Ammon's horn (tissue), 1 donor: Measurements from ENCODE around the gene NR1H3.

ENCODE experiments used
- DNase-seq: peaks from one replicate; pipeline ENCODE4 v3.0.0-alpha.2; 2016; ENCODE audit warnings: low spot score

NR1H3 gene

DNA sequence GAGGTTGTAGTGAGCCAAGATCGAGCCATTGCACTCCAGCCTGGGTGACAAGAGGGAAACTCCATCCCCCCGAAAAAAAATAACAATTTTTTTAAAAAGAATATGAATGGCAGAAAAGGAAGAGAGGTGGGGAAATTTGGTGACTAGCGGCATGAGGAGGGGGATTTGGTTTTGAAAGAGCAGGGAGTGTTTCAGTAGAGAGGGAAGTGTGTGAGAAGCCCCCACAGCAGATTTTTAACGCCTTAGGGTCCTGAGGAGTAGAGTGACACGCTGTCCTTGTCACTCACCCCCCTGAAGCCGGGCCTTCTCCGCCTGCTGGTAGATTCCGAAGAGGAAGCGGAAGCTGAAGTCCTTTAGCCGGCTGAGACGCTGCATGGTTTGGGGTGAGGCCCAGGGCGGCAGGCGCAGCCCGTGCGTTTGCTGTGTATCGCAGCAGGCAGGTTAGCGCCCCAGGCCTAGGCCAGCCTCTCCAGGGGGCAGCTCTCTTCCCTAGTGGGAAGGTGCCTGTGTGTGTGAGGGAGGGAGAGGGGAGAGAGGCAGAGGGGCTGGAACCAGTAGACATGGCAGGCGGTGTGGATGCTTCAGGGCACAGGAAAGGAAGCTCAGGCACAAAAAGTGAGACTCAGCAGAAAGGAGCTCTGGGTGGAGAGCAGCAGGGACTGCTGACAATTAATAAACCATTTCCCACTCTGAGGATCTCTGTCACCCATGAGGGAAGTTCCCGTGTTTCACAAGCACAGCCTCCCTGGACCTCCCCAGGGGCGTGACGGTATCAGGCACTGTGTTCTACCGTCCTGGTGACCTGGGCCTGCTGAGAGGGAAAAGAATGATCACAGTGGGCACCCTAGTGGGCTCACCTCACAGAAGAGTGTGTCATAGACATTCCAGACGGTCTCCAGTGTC is 13.1 kb upstream of the NR1H3 start:
- no peak for DNase-seq

DNA sequence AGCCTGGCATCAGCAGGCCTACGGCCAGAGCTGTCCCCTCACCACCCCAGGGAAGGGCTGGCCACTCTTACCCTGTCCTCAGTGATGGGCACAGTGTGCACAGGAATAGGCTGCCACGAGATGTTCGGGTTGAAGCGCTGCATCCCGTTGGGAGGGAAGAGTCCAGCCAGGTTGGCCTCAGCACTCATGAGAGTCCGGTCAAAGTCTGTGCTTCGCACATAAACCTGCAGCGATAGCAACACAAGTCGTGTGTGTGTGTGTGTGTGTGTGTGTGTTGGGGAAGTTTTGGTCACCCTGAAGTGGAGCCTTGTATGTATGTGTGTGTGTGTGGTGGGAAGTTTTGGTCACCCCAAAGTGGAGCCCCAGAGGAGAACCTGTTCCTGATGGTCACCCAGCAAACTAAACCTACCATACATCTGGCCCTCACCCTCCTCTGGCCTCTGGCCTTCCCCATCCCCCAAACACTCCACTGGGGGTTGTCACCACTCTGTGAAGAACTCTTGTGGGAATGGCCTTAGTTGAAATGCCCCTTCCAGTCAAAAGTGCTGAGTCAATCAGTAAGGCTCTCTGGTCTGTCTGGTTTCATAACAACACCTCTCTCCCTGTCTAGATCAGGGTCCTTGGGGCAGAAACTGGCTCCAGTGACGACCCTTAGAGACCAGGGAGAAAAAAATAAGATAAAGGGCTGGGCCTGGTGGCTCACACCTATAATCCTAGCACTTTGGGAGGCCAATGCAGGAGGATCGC is 12.0 kb upstream of the NR1H3 start:
- DNase-seq: no peak

DNA sequence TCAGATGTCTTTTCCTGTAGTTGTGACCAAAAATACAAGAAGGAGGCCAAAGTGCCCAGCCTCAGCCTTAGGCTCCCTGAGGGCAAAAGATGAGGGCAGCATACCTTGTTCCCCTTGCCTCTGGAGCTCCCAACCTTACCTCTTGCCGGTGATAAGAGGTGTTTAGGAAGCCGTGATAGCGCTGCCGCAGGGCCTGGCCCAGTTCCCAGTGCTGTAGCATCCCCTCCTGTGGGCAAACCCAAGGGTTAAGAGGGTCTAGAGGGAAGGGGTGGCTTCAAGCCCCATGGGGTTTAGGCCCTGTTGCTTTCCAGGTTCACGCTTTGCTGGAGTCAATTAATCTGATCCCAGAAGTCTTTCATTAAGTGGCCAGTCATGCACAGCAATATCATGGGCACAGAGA is 10.3 kb upstream of the NR1H3 start:
- DNase-seq: no peak

DNA sequence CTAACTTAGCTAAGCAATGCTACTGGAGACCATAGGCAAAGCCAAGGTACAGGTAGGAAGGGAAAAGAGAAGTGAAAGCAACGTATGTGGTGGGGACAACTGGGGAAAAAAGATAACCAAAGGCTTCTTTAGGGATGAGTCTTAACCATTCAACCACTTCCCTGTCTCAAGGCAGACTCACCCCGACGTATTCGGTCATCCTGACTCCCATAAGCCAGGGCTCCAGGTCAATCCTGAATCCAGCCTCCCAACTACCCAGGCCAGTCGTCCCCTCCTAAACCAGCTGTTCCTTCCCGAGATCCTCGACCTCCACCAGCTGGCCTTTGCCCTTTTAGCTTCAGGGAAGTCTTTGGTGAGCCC is 9.5 kb upstream of the NR1H3 start:
- no peak for DNase-seq

DNA sequence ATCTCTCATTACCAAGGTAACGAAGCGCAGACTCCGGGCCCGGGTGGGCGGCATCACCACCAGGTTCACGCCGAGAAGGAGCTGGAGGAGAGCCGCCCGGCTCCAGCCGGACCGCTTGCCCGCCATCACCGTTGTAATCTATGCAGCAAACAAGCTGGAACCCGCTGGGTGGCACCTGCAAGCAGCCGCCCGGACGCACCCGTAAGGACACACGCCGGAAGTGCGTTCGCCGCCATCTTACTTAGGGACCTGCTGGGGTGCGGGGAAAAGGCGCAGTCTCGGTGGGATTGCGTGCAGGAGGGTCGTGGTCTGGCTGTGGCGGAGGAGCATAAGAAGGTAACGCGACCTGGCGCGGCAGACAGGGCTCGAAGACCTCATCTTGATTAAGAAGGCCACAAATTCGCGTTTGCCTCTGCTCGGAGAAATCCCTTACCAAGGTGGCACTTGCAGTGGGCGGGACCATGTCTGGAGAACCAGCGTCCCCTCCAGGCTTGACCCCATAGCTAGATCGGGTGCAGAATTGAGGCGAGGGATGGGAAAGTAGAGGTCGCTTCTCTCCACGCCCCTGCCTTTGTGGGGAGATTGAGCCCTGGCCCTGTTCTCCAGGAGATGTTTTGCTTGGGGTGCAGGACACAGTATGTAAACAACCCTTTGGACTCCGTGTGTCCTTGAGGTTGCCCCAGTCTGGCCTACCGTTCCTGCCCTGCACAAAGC is 9.0 kb upstream of the NR1H3 start, which contains the start of gene ACP2:
ACP2 (minus strand) TSS at position 151 of the 714 bp plus-strand sequence; CDS start at position 126, 25 bp downstream.
- DNase-seq: peak; percentile 95

DNA sequence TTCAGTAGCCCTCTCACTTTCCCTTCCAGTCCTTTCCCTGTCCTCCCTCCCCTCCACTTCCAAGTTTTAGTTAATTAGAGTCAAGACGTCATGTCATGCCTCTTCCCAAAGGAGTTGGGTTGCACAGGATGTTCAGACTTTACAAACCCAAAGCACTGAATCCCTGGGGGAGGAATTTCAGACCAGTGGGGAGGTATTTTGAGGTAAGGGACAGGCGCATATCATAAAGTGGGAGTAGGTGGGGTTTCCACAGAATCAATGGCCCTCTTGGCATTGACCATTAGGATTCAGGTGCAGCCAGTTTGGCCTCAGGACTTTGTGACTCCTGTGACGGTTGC is 8.4 kb upstream of the NR1H3 start:
- no peak for DNase-seq

DNA sequence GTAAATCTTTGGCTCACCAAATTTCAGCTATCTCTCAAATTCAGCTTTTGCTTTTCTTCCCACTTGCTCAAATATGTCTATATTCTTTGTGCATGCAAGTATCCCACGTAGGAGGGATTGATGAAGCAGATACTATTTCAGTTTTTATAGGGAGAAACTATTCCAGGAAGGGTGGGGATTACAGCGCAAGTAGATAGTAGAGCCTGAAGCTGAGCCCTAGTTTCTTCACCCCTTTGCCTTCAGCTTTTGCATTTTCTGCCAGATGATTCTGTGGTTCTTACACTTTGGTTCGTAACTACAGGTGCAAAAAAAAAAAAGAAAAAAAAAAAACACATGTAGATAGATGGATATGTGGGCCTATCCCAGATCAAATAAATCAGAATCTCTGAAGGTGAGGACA is 6.0 kb upstream of the NR1H3 start:
- no peak for DNase-seq

DNA sequence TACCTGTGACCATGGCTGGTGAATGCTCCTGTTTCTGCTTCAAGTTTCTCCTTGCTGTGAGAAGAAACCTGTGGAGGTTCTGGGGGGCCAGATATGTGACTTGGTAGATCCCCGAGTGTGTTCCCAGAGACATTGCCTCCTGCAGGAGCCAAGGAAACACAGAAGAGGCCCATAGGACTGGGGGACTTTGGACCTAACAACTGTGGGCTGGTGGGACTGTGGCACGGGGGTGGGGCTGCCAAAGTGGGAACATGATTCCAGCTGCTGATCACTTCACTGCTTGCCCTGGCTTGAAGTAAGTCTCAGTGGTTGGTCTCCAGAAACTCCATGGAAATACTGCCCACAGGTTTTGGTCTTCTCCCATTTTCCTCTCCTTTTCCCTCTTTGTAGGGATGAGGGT is 4.1 kb upstream of the NR1H3 start:
- no peak for DNase-seq

DNA sequence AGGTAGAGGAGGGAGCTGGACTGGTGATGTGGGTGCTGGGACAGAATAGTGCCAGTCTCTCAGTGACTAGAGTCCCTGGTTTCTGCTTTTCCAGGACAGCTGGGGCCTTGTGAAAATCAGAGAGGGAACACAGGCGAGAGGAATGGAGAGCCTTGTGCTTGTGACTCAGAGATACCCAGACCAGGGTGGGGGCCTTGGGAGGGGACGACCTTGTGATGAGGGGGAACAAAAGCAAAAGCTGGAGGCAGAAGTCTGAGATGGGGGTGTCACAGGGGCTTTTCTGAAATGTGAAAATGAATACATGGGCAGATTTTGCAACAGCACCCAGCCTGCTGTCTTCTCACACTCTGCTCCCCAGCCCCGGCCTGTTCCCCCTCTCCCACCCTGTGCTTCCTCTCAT is 3.4 kb upstream of the NR1H3 start:
- DNase-seq: no peak

DNA sequence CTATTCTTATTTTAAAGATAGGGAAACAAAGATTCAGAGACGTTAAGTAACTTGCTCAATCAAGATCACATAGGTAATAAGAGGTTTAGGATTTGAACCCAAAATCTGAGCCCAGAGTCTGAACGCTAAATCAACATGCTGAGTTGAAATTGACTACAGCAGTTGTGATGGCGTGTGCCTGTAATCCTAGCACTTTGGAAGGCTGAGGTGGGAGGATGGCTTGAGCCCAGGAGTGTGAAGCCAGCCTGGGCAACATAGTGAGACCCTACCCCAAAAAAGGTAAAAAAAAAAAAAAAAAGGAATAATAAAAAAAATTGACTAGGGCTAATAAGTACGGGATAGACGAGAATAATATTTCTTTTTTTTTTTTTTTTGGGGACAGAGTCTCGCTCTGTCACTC is 1.4 kb upstream of the NR1H3 start:
- no peak for DNase-seq

DNA sequence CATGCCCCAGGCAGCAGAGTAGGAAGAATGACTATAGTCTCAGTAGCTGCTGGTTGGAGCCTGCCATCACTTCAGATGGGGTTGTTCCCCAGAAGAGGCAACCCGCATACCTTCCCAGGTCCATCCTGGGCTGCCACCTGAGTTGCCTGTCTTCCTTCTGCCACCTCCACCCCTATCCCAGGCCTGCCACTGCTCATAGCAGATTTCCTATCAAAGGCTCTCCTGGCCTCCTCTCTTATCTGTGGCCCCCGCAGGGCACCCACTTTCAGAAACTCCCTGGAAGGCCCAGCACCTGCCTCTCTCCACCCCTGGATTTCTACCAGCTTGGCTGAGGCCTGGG is 649 bp upstream of the NR1H3 start:
- no peak for DNase-seq

DNA sequence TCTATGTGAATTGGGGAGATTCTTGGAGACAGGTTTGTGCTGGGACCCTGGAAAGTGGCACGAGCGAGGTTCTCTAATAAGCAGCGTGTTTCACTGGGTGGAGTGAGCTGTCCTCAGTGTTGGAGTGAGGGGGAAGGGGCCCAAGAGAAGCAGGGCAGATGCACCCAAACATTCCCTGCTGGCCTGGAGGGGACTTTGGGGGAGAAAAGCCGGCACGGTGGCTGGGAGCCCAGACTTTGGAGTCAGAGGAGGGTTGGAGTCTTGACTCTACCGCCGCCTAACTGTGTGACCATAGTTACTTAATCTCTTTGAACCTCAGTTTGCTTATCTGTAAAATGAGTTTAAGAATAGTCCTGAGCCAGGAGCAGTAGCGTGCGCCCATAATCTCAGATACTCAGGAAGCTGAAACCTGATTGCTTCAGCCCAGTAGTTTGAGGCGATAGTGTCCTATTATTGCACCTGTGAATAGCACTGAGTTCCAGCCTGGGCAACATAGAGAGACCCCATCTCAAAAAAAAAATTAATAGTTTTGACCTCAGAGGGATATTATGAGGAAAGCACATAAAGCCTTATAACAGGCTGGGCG is 614 bp downstream of the NR1H3 start:
- no peak for DNase-seq

DNA sequence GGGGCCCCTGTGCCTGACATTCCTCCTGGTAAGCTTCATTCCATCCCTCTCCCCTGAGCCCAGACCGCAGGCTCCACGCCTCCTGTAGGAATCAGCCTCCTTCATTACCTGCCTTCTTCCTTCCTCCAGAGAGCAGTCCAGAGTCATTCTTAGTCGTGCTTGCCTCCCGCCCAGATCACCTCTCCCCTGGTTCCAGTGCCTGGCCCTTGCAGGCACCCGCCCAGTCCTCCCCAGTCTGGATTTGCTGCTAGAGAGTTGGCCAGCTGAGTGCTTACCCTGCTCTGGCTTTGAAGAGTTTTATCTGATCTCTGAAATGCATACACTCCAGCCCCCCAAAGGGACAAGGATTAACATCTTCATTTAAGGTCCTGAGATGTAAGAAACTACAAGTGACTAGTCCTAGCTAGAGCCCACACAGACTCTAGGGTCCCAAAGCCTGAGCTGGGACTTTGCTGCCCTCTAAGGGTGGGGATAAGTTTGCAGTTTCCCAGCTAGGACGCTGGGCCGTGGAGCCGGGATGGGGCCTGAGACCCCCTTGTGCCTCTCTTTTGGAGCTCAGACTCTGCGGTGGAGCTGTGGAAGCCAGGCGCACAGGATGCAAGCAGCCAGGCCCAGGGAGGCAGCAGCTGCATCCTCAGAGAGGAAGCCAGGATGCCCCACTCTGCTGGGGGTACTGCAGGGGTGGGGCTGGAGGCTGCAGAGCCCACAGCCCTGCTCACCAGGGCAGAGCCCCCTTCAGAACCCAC is 1.6 kb downstream of the NR1H3 start:
- DNase-seq: peak; percentile 45

DNA sequence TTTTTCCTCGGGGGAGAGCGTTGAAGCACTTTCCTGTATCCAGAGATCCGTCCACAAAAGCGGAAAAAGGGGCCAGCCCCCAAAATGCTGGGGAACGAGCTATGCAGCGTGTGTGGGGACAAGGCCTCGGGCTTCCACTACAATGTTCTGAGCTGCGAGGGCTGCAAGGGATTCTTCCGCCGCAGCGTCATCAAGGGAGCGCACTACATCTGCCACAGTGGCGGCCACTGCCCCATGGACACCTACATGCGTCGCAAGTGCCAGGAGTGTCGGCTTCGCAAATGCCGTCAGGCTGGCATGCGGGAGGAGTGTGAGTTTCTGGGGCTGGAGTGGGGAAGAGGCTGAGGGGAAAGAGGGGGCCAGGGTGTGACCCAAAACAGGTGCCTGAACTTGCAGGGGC is 2.6 kb downstream of the NR1H3 start:
- DNase-seq: no peak

DNA sequence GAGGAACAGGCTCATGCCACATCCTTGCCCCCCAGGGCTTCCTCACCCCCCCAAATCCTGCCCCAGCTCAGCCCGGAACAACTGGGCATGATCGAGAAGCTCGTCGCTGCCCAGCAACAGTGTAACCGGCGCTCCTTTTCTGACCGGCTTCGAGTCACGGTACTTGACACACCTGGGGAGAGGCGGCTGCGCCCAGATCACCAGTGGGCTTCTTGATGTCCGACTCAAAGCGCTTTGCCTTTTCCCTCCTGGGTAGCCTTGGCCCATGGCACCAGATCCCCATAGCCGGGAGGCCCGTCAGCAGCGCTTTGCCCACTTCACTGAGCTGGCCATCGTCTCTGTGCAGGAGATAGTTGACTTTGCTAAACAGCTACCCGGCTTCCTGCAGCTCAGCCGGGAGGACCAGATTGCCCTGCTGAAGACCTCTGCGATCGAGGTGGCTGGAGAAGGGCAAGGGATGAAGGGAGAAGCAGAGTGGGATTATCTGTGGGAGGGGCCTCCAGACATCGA is 3.5 kb downstream of the NR1H3 start:
- DNase-seq: no peak

DNA sequence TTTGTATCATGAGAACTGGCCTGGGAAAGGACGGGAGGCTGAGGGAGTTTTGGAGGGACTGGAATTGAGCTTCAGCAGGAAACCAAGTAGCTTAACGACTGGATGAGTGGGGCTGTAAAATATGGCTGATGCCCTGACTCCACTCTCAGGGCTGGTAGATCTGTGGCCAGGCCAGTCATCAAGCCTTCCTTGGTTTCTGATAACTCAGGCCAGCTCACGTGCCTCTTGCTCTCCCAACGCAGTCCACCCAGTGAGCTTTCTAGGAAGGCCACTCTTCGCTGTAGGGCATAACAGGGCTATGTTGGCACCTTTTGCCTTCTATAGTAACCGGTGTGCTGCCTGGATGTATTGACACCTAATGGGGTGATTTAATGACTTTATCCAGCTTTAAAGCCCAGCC is 6.3 kb downstream of the NR1H3 start:
- no peak for DNase-seq

DNA sequence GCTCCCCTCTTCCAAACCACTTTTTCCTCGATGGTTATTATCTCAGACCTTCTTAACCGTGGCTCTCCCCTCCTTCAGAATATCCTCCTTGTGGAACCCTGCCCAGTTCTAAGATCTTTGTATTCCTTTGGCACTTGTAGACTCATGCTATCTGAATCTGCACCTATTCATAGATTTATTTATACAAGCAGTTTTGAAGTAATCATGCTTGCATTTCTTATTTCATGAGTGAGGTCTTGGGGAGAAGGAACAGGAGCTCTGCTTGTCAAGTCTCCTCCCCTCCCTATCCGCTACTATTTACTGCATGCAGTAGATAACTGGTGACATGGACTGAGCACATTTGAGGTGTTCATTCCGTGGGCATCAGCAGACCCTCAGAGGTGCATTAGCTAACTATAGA is 6.7 kb downstream of the NR1H3 start:
- no peak for DNase-seq

DNA sequence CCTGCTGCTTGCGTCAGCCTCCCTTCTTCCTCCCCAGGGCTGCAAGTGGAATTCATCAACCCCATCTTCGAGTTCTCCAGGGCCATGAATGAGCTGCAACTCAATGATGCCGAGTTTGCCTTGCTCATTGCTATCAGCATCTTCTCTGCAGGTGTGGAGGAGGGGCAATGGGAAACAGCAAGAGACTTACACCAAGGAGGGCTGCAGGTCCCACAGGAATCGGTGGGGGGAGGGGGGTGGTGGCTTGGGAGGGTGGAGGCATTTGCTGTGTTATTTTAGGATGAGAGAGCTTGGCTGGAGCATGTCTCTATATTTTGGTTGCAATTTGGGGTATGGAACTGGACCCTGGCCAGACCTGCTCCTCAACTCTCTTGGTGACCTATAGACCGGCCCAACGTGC is 10.1 kb downstream of the NR1H3 start:
- no peak for DNase-seq

DNA sequence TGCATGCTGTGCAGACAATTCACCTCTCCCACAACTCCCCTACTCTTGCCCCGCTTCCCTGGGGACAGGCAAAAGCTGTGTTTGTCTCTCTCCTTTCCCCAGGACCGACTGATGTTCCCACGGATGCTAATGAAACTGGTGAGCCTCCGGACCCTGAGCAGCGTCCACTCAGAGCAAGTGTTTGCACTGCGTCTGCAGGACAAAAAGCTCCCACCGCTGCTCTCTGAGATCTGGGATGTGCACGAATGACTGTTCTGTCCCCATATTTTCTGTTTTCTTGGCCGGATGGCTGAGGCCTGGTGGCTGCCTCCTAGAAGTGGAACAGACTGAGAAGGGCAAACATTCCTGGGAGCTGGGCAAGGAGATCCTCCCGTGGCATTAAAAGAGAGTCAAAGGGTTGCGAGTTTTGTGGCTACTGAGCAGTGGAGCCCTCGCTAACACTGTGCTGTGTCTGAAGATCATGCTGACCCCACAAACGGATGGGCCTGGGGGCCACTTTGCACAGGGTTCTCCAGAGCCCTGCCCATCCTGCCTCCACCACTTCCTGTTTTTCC is 10.7 kb downstream of the NR1H3 start:
- no peak for DNase-seq

DNA sequence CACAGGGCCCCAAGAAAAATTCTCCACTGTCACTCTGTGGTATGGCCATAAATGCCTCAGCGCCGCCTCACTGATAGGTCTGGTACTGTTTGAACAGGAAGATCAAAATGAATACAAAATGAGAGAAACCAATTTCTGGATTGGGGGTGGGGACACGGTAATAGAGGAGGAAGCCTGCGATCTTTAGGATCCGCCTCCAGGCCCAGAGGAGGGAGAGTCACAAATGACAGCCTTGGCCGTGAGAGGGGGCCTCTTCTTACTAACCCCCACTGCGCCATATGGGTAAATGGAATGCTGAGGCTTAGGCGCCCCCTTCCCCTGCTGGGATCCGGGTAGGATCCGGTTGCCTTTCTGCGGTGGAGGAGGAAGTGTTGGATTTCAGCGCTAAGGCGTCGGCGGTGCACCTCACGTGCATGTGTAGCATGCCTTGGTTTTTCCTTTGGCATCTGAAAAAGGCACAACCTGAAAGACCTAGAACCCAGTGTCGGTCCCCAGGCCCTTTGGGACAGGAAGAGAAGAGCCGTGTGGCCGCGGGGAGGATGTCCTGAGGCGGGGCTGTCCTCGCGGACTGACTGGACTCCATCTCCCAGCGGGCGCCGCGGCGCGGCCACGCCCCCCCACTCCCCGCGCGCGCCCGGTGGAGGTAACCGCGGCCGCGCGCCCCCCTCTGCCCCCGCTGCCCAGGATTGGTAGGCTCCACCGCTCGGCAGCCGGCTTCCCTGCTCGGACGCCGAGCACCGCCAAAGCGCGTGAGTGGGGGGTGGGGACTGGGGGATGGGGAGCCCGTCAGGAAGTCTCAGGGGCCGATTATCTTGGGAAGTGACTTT is 11.4 kb downstream of the NR1H3 start:
- peak; percentile 87 for DNase-seq
